ENCODE results near the gene SH3PXD2B. TPM values are rescaled to one million over a fixed set of nuclear protein-coding genes. Genes with fewer than 3 reads are reported as not detected.

Gene SH3PXD2B
- polyA plus RNA-seq, 3 donors = 0.19 to 0.77 (median 0.31) TPM

- Histone ChIP-seq H3K4me2 (replicated peaks; ENCODE audit: extremely low read depth, low read length, poor library complexity, severe bottlenecking) (no peak overlapping the region), H3K9me3 (replicated peaks in 1 of 2; ENCODE audit: control insufficient read depth in 1 of 2, insufficient read depth in 1 of 2, low read length in 2 of 2) (no peaks in the 10 kb centered on the region), H3K9ac (ENCODE audit: insufficient read depth, low read length, poor library complexity, severe bottlenecking) (no peak overlapping the region), H3K27ac (ENCODE audit: low read depth in 1 of 2, low read length in 2 of 2) (no peak overlapping the region), H3K4me1 (ENCODE audit: control insufficient read depth in 1 of 2, insufficient read depth in 2 of 2, low read length in 2 of 2) (no peaks in the 10 kb centered on the region), H3K4me3 (replicated peaks in 1 of 3; ENCODE audit: low read depth in 2 of 3, low read length in 3 of 3) (no peak overlapping the region), H3K79me2 (ENCODE audit: insufficient read depth, low read length) (no peaks in the 10 kb centered on the region), H3K27me3 (ENCODE audit: control insufficient read depth in 2 of 2, insufficient read depth in 2 of 2, low read length in 2 of 2) (no peaks in the 10 kb centered on the region), H3K36me3 (replicated peaks in 1 of 2; ENCODE audit: control insufficient read depth in 1 of 2, insufficient read depth in 2 of 2, low read length in 2 of 2) (no peaks in the 10 kb centered on the region), H2AFZ (ENCODE audit: insufficient read depth, low read depth, low read length, poor library complexity, severe bottlenecking) (no peak overlapping the region), H4K20me1 (ENCODE audit: insufficient read depth, low read length) (no peaks in the 10 kb centered on the region)
- WGBS (ENCODE audit: insufficient coverage) = no CpG with 5 or more reads among the region's 1 CpG
- H3K9me3 Mint-ChIP-seq = no peaks in the 10 kb centered on the region
- intact Hi-C loops (cut with micrococcal nuclease) = no loop called here
- TF ChIP-seq, protein P1, sequence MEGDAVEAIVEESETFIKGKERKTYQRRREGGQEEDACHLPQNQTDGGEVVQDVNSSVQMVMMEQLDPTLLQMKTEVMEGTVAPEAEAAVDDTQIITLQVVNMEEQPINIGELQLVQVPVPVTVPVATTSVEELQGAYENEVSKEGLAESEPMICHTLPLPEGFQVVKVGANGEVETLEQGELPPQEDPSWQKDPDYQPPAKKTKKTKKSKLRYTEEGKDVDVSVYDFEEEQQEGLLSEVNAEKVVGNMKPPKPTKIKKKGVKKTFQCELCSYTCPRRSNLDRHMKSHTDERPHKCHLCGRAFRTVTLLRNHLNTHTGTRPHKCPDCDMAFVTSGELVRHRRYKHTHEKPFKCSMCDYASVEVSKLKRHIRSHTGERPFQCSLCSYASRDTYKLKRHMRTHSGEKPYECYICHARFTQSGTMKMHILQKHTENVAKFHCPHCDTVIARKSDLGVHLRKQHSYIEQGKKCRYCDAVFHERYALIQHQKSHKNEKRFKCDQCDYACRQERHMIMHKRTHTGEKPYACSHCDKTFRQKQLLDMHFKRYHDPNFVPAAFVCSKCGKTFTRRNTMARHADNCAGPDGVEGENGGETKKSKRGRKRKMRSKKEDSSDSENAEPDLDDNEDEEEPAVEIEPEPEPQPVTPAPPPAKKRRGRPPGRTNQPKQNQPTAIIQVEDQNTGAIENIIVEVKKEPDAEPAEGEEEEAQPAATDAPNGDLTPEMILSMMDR (IDR thresholded peaks at IDR 0.05) = no peak
- peaks cover 0 to 5% (median 0%) of the 10 kb centered on the region in 3 donors for H3K27me3 Mint-ChIP-seq (ENCODE audit: low read depth in 3 of 3)
- no peaks in the 10 kb centered on the region for H3K36me3 Mint-ChIP-seq
- H3K27ac Mint-ChIP-seq = no peak overlapping the region
- H3K4me1 Mint-ChIP-seq = peaks cover 5% of the 10 kb centered on the region
- H3K4me3 Mint-ChIP-seq = no peak overlapping the region
- DNase-seq = no peak
Measured at GRCh38 chr5:172312286-172312685, 142.0 kb downstream of the SH3PXD2B start.

DNA sequence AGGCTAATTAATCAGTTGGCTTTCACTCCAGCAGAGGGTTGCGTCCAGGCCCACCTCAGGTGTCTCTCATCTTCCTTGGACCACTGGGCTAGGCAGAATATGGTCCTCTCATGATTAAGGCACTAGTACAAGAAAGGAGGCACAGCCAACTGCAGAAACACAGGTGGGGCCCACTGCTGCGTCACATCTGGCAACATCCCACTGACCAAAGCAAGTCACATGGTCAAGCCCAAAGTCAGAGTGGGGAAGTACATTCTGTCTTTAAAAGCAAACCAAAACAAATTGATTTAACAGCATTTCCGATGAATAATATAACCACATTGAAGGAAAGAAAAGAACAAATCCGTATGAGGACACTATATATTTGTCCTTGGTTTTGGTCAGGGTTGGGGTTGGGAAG, 142.7 kb downstream of the SH3PXD2B start:
- H3K4me2 ChIP-seq (replicated peaks; ENCODE audit: extremely low read depth, low read length, poor library complexity, severe bottlenecking) = no peak overlapping the region
- WGBS (ENCODE audit: insufficient coverage) = 90% methylated on average over 1 of the region's 4 CpGs
- no peaks in the 10 kb centered on the region for H3K79me2 ChIP-seq (ENCODE audit: insufficient read depth, low read length)
- H3K4me3 Mint-ChIP-seq = no peak overlapping the region
- no peak overlapping the region for H2AFZ ChIP-seq (ENCODE audit: insufficient read depth, low read depth, low read length, poor library complexity, severe bottlenecking)
- no peaks in the 10 kb centered on the region for H3K4me1 ChIP-seq (ENCODE audit: control insufficient read depth in 1 of 2, insufficient read depth in 2 of 2, low read length in 2 of 2)
- TF ChIP-seq, protein P1 (IDR thresholded peaks at IDR 0.05) = no peak
- no peaks in the 10 kb centered on the region for H3K9me3 ChIP-seq (replicated peaks in 1 of 2; ENCODE audit: control insufficient read depth in 1 of 2, insufficient read depth in 1 of 2, low read length in 2 of 2)
- H3K9me3 Mint-ChIP-seq = peaks cover 0 to 2% (median 0%) of the 10 kb centered on the region in 7 donors
- intact Hi-C loops (cut with micrococcal nuclease) = no loop called here
- H3K27ac ChIP-seq (ENCODE audit: low read depth in 1 of 2, low read length in 2 of 2) = no peak overlapping the region
- peak overlapping the region in 1 of 7 donors; percentile 57 for H3K27ac Mint-ChIP-seq
- no peaks in the 10 kb centered on the region for H3K36me3 ChIP-seq (replicated peaks in 1 of 2; ENCODE audit: control insufficient read depth in 1 of 2, insufficient read depth in 2 of 2, low read length in 2 of 2)
- H4K20me1 ChIP-seq (ENCODE audit: insufficient read depth, low read length) = no peaks in the 10 kb centered on the region
- H3K27me3 Mint-ChIP-seq (ENCODE audit: low read depth in 3 of 3) = peaks cover 0 to 5% (median 0%) of the 10 kb centered on the region in 3 donors
- H3K4me1 Mint-ChIP-seq = peaks cover 5% of the 10 kb centered on the region
- no peak overlapping the region for H3K9ac ChIP-seq (ENCODE audit: insufficient read depth, low read length, poor library complexity, severe bottlenecking)
- no peaks in the 10 kb centered on the region for H3K27me3 ChIP-seq (ENCODE audit: control insufficient read depth in 2 of 2, insufficient read depth in 2 of 2, low read length in 2 of 2)
- no peaks in the 10 kb centered on the region for H3K36me3 Mint-ChIP-seq
- no peak overlapping the region for H3K4me3 ChIP-seq (replicated peaks in 1 of 3; ENCODE audit: low read depth in 2 of 3, low read length in 3 of 3)
- DNase-seq = no peak

Measured in CD14-positive monocyte (primary cell).